Endothelial cell of umbilical vein (primary cell): Measurements from ENCODE around the gene DPYSL4.

Source experiments
- CTCF ChIP-seq, 2 donors: IDR thresholded peaks; 1 replicate in 1 of 2; 2 replicates in 1 of 2; pipeline ENCODE4 v1.5.1; 2011; ENCODE audit warnings: low read length in 2 of 2, mild to moderate bottlenecking in 2 of 2, moderate library complexity in 2 of 2, control low read depth in 1 of 2, inconsistent platforms in 1 of 2, low read depth in 1 of 2; ENCODE audit not compliant: insufficient read depth in 1 of 2; ENCODE audit errors: extremely low read depth in 1 of 2
- EZH2 ChIP-seq: IDR thresholded peaks from 2 replicates; pipeline ENCODE4 v1.6.1; 2012; ENCODE audit warnings: borderline replicate concordance, low read depth, mild to moderate bottlenecking, moderate library complexity, low read length, inconsistent platforms; ENCODE audit not compliant: severe bottlenecking
- GATA2 ChIP-seq: IDR thresholded peaks from 2 replicates; pipeline ENCODE4 v1.7.0; 2011; ENCODE audit warnings: low read depth, mild to moderate bottlenecking, moderate library complexity, mixed read lengths, low read length; ENCODE audit not compliant: insufficient read length, insufficient read depth
- JUN ChIP-seq: IDR thresholded peaks from 2 replicates; pipeline ENCODE4 v1.6.1; 2011; ENCODE audit warnings: borderline replicate concordance, low read depth; ENCODE audit not compliant: insufficient read length, insufficient read depth
- POLR2A ChIP-seq: IDR thresholded peaks from 2 replicates; pipeline ENCODE4 v1.6.1; 2012; ENCODE audit warnings: low read depth, mild to moderate bottlenecking, control low read depth, low read length
- POLR2AphosphoS5 ChIP-seq: IDR thresholded peaks from 2 replicates; pipeline ENCODE4 v1.6.1; 2012; ENCODE audit warnings: low read depth, mild to moderate bottlenecking, control low read depth, low read length, moderate library complexity; ENCODE audit not compliant: insufficient read depth

GRCh38 chr10:132149271-132149670, 37.5 kb upstream of the DPYSL4 start:
- TF ChIP-seq CTCF (IDR thresholded peaks at IDR 0.05; ENCODE audit: extremely low read depth in 1 of 2, insufficient read depth in 1 of 2, low read depth in 1 of 2, low read length in 2 of 2) (no peak), POLR2A (no peak), EZH2 (no peak), JUN (no peak), POLR2AphosphoS5 (no peak), GATA2 (no peak)
